Epithelial cell of prostate (primary cell): ENCODE results near the gene ARHGAP32.

Source experiments
- DNase-seq: peaks from one replicate; pipeline ENCODE4 v3.0.0-alpha.2; 2011; ENCODE audit warnings: low read depth, low spot score
- H3K27ac ChIP-seq: fragments of 450-650 bp; 2 replicates; pipeline ENCODE4 v1.5.1; 2017; ENCODE audit warnings: mild to moderate bottlenecking

Gene ARHGAP32

DNA sequence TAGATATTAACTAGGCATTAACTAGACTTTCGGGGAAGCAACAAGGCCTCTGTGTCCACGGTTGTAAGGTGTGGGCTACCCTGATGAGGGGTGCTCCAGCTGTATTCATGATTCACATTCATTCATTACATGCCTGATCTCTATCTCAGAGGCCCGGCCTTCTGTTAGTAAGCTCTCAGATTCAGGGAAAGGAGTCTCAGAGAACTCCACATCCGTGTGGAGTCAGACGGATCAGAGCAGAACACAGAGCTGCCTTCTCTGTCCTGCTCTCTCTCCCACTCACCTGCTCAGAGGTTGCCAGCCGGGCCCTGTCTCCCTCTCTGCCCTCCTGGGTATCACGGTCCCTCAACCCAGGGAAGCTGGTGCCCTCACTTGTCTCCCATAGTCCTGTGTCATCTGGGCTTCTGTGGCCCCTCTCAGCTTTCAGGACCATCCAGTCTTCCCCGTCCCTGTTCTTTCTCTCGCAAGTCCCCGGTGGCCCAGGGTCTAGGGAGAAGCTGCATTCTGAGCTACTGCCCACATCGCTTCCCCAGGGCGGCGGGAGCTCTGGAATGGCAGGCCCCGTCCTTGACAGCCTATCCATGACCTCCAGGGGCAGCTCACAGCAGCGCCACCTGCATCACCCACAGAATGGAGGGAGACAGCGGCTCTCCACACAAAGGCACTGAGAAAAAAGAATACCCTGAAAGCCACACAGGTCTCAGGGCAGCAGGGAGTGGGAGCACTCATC is 253.8 kb downstream of the ARHGAP32 start:
- no peak overlapping the region for H3K27ac ChIP-seq
- no peak for DNase-seq

DNA sequence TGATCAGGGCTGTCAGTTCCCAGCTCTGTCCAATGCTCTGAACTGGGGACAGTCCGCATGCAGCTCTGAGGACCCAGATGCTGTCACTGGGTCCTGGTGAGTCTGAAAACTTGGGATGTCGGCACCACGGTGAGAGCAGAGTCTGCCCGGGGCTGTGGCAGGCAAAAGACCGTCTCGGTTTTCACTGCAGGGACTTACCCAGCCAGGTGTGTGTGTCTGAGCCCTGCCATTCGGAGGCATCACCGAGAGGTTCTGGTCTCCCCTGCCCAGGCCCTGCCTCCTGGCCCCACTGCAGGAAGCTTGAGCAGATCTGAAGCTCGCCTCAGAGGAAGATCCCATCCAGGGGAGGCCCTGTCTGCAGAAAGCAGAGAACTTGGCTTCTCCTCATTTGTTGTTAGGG is 254.6 kb downstream of the ARHGAP32 start:
- no peak overlapping the region for H3K27ac ChIP-seq
- DNase-seq: no peak

DNA sequence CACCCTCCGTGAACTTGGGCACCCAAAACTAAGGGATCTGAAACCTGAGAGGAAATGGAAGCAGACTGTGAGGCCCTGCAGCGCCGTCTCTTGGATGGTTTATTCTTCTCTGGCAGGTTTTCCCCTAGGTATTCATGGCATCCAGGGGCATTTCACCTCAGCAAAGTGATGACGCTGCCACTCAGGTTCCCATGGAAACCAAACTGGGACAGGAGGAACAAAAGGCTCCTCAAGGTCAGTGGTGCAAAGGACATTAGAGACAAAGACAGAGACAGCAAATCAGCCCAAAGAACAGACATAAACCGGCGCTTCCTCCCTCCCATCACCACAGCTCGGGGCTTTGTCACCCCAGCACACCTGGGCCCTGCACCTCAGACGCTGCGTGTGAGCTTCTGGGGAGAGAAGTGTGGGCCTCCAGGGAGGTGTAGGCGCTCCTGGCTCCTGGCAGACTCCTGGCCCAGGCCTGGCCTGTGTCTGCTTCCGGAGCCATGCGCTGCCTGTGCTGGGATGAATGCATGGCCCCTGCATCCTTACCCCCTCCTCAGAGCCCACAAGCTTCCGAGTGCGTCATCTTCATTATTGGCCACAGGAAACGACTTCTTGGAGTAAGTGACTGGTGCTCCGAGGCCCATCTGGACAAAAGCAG is 255.4 kb downstream of the ARHGAP32 start:
- H3K27ac ChIP-seq: no peak overlapping the region
- DNase-seq: no peak

DNA sequence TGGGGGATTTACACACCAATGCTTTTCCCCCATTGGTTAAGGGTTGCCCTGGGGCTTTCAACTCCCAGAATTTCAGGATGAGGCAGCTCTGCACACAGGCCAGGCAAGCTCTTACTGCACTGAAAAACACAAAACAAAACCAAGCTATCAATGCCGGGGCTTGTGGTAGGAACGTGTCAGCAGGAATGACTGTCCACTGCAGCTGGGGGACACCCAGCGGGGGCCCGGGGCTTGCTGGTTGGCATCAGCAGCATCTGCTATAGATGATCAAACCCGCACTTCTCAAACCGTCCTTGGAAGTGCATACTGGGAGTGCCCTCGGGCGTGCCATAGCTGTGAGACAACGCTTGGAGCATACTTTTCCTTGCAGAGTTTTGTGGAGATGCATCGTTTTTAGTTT is 257.2 kb downstream of the ARHGAP32 start:
- no peak for DNase-seq
- no peak overlapping the region for H3K27ac ChIP-seq

DNA sequence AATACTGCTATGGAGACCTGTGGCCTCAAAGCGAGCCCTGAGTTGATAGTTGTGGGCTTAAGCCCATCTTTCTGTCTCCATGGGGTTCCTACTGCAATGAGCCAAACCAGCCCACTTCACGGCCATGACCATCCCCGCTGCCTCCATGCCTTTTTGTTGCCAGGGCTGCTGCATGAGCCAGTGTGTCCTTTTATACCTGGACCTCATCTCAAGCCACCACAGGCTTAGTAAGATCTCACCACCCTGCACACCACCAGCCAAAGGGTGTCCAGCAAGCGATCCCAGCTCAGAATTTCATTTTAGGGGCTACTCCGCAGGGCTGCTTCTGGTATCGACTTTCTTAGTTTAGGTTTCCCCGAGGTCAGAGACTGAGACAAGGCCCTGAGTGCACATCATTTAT is 257.8 kb downstream of the ARHGAP32 start:
- no peak overlapping the region for H3K27ac ChIP-seq
- no peak for DNase-seq

DNA sequence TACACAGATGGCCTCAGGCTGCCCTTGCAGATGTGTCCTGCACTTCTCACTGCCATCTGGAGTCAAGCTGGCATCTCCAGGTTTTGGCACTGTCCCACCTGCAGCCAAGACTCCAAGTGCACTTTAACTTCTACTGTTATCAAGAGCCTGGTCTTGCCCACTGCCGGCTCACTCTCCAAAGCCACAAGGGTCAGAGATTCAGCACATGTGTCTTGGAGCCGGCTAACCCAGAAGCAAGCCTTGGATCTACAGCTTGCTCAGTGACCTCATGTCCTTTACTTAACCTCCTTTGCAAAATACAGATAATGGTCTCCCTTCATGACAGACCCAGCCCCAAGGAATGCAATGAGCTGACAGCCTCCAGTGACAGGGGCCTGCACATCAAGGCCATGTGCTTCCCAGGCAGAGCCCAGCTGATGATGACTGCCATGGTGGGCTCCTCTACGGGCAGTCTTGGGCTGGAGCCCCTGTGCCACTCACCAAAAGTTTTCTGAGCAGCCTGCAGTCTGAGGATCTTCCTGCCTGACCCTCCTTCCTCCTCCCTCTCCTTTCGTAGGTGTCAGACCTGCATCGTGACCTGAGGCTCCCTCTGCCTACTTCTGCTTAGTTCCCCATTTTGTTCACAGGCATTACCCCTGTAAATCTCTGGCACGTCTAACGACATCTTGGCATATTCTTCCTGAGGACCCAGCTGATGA is 258.5 kb downstream of the ARHGAP32 start:
- DNase-seq: no peak

DNA sequence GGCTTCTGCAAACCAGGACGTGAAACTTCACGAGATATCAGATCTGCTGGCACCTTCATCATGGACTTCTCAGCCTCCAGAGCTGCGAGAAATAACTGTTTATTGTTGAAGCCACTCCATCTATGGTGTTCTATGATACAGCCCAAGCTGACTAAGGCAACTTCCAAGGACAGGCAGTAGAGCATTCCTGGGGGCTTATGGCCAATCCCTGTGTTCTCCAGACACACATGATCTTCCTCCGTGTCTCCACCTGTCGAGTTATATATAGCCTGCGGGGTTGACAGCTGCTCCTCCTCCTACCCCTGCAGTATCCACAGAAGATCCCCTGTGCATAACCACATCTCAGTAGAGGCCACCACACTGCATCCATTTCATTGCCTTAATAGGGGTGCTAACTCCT is 260.5 kb downstream of the ARHGAP32 start:
- DNase-seq: no peak
- no peak overlapping the region for H3K27ac ChIP-seq

More for the DNA sequence above, 258.5 kb downstream of the ARHGAP32 start:
- no peak overlapping the region for H3K27ac ChIP-seq

DNA sequence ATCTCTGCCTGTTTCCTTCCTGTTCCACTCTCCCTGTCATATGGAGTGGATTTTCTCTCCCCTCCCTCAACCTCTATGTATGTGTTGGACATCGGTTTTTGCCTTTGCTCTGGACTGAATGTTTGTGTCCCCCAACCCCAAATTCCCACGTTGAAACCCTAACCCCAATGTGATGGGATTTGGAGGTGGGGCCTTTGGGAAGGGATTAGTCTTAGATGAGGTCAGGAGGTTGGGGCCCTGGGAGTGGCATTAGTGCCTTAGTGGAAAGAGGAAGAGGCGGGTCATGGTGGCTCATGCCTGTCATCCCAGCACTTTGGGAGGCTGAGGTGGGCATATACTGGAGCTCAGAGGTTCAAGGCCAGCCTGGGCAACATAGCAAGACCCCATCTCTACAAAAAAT is 261.1 kb downstream of the ARHGAP32 start:
- no peak for DNase-seq
- no peak overlapping the region for H3K27ac ChIP-seq

DNA sequence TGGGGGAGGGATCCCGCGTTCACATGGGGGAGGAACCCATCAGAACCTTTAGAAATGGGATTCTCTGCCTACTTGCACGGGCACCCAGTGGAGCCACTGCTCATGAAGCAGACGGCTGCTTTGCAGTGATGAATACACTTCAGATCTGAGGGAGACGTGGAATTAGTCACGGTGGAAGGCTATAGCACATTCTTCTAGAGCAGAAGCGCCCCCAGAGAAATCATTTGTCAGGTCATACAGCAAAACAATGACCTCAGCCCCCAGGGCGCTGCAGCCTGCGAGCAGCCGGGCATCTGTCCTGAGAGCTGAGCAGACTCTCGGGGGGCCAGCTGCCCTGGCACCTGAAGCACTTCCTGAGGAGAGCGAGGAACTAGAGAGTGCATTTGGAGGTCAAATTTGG is 262.1 kb downstream of the ARHGAP32 start:
- DNase-seq: no peak

DNA sequence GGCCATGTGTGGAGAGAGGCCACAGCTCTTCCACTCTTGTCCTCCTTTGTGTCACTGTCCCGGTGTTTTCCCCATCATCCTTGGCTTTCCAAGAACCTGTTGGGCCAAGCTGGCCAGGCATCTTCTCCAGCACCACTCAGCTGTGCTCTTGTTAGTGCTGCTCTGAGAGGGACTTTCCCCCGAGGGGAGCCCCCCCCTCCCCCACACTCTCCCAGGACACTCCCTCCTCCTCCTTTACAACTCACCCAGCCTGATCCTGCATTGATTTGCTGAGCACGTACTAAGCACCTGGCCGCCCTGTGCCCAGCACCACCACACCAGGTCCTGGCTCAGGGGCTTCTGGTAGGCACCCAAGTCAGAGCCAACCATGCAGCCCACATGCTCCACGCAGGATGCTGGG is 262.7 kb downstream of the ARHGAP32 start:
- no peak for DNase-seq
- no peak overlapping the region for H3K27ac ChIP-seq

More for the DNA sequence above, 262.1 kb downstream of the ARHGAP32 start:
- H3K27ac ChIP-seq: no peak overlapping the region

DNA sequence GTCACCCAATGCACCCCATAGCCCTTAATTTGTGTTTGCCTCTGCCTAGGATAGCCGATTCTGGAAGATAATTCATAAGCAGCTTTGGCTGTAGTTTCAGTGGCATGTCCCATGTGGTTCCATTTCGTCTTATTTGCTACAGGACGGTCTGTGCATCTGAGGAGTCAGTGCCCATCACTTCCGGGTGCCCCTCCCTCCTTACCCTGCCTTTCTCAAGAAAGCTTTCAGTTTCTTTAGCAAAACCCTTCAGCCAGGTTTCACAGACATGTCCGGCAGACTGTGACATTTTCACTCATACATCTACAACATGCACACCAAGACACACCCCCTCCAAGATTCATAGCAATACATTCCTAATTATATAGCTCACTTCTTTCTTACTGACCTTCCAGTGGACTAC is 263.7 kb downstream of the ARHGAP32 start:
- H3K27ac ChIP-seq: no peak overlapping the region
- no peak for DNase-seq

DNA sequence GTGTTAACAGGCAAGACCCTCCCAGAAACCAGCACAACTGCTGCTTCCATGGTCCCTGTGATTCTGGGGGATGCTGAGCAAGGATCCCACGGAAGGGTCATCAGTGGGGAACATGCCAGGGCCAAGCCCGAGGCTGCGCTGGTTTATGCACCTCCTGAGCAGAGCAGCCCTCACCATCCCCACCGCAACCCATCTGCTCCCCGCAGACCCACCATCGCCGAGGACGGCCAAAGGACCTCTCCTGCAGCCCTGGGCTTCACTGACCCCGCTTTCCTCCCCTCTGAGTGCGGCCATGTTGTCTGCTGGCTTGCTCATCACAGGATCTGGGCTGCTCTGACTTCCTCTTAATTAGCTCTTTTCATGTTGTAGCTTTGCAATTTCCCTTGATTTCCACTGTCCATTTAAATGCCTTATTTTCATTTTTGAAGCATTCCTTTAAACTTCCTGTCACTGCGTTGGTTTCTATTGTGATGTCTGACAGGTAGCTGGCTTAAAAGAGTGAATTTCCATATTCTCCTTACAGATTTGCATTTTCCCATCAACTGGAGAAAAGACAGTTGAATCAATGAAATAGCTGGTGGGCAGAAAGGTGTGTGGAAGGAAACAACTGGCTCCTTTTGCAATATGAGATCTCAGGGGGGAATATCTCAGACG is 264.3 kb downstream of the ARHGAP32 start:
- no peak for DNase-seq
- no peak overlapping the region for H3K27ac ChIP-seq

DNA sequence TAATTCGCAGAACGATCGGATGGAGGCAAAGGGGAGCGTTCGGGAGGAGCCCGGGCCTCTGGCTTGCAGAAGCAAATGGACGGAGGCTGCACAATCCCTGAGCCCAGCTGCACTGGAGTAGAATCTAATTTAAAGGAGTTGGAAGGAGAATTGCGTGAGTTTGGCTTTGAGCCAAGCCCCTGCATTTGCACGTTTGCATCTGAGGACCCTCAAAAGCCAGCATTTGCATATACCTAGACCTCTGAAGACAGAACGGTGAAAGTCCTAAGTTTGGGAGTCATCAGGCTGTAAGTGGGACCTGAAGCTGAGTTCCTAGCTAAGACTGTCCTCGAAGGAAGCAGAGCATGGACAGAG is 265.0 kb downstream of the ARHGAP32 start:
- no peak for DNase-seq
- H3K27ac ChIP-seq: no peak overlapping the region

DNA sequence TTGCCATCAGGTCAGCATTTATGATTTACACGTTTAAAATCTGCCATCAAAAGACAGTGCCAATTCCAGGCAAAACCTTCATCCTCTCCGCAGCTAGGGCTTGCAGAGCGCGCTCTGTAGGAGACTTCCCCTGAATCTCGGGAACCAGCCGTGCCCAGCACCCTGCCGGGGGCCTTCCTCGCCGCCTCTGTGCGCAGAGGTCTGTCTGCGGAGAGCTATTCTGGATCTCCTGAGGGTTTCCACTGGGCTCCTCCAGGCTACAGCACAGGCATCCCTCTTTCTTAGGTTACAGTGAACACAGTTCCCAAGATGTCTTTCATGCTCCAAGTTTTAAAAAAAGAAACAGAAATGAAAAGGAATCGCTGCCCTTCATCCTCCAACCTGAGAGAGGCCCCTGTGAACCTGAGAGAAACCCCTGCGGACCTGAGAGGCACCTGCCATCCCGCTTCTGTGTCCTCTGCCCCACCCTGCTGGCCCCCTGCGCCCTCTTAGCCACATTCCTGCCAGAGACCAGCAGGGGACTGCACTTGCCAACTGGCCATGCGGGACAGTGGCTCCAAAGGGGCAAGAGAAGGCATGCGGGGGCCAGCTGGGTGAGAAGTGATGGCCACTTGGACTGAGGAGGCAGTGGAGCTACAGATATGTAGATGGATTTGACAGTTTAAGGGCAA is 265.6 kb downstream of the ARHGAP32 start:
- no peak overlapping the region for H3K27ac ChIP-seq
- DNase-seq: no peak

DNA sequence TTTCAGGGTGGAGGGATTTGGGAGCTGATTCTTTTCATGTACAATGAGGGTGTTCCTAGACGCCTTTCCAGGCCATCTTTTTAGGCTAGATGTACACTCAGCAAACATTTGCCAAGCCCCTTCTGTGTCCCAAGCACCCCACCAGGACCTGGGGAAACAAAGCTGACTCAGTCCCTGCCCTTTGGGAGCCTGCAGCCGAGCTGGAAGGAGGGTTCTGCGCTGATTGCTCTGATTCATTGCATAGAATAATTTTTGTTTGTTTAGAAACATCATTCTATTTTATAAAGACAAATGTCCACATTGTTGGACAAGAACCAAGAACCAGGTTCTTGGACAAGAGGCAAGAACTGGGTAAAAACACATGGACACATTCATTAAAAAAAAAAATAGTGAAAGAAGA is 266.1 kb downstream of the ARHGAP32 start:
- DNase-seq: no peak
- H3K27ac ChIP-seq: no peak overlapping the region

DNA sequence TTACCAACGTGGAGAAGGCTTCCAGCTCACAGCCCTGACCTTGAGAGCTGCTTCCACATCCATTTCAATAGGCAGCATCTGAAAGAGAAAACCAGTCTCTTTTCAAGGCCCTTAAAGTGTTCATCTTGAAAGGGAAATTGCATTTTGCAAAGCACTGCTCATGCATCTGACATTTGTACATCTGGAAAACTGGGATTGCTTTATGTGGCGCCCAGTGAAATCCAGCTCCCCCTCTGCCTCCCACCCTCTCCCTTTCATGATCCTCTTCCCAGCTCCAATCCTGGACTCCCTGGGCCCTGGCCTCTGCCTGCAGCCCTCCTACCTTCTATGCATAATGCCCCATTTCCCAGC is 266.9 kb downstream of the ARHGAP32 start:
- H3K27ac ChIP-seq: no peak overlapping the region
- DNase-seq: no peak

DNA sequence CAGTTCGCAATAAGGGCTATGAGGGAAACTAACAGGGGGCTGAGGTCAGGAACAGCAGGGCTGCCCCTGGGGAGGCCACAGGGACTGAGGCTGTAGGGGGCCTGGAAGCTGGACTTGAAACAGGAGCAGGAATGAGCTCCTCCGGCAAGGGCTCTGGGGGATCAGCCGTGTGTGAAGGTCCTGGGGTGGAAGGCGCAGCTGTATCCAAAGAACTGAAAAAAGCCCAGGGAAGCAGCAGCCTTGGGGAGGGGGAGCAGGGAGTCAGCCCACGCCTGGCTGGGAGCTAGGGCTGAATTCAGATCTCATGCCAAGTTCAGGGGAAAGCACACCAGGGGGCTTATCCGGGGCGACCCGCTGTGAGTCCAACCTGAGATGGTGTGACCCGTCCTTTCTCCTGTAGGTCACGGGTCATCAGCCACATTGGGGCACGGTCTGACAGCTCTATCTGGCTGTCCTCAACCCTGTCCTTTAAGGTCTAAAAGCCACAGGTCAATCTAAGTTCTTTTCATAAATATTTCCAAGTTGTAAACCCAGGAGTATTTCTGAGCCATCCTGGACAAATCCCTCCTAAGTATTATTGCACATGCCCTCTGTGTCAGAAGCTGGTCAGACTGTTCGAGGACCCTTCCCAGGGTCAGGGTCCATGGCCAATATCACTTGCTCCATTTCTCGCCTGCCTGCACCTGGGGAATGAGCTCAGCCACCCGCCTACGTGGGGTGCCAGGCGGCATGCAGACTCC is 267.4 kb downstream of the ARHGAP32 start:
- H3K27ac ChIP-seq: no peak overlapping the region
- DNase-seq: no peak

DNA sequence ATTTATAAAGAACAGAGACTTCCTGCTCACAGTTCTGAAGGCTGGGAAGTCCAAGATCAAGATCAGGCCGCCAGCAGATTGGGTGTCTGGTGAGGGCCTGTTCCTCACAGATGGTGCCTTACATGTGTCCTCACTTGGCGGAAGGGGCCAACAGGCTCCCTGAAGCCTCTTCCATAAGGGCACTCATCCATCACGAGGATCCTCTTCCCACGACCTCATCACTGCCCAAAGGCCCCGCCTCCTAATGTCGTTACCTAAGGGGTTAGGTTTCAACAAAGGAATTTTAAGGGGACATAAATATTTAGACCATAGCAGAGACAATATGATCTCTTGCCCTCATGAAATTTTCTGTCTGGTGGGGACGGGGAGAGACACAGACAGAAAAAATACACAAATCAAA is 268.0 kb downstream of the ARHGAP32 start:
- no peak for DNase-seq
- H3K27ac ChIP-seq: no peak overlapping the region

DNA sequence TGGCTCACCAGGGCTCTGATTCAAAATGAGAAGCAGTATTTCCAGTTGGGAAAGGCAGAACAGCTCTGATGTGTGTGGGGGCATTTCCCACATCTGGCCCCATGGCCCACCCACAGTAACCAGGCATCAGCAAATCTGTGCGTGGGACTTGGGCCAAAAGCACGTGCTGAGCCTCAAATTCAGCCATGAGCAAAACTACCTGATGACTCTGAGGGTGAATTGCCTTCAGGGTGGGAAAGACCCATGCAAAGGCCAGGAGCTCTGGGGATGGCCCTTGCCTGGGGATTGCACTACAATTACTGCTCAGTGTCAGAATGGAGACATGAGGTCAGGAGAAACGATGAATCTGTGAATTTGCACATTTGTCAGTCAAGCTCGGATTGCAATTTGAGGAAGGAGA is 270.3 kb downstream of the ARHGAP32 start:
- no peak for DNase-seq
- H3K27ac ChIP-seq: no peak overlapping the region

DNA sequence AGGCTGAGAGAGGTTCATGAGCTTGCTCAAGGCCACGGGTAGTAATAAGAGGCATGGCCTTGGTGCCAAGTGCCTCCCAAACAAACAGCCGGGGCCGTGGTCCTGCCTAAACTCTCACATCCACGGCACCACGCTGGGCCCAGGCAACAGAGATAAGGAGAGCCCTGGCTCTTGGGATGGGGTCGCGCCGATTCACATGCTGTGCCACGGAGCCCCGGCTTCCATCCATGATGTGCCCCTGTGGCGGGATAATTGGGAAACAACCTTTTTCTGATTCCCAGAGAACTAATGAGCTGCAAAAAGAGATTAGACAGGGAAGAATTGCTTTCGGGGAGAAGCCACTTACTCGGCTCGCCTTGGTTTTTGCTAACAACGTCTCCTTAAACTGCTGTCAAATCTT is 271.5 kb downstream of the ARHGAP32 start:
- H3K27ac ChIP-seq: no peak overlapping the region
- DNase-seq: no peak
